ENCODE results near the gene SPTBN2. TPM values are rescaled to one million over a fixed set of nuclear protein-coding genes. Genes with fewer than 3 reads are reported as not detected.

The SPTBN2 gene
- total RNA-seq, 1 donor, result under 0.01 TPM

DNA sequence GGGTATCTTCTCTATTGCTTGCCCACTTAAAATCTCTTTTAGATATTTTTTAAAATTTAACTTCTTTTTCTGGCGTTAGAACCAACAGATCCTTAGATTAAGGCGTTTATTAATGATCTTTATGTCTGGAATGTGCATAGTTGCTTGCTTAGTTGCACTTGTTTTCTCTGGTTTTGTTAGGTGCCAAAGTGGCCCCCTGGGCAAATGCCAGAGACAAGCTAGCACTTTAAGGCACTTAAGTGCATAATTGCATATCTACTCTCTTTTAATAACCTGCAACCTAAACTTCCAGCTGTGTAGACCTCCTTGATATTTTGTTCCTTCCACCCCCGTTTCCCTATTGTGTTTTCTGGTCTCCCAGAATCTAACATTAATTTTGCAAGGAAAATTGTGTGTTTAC is 87.2 kb downstream of the SPTBN2 start:
- H3K4me3 ChIP-seq (ENCODE audit: low read depth, low read length), result peak overlapping the region; percentile 89
- TF ChIP-seq CTCF (IDR thresholded peaks at IDR 0.05; ENCODE audit: insufficient read depth, low read depth, low read length), result no peak
- DNase-seq (ENCODE audit: low read depth), result no peak

DNA sequence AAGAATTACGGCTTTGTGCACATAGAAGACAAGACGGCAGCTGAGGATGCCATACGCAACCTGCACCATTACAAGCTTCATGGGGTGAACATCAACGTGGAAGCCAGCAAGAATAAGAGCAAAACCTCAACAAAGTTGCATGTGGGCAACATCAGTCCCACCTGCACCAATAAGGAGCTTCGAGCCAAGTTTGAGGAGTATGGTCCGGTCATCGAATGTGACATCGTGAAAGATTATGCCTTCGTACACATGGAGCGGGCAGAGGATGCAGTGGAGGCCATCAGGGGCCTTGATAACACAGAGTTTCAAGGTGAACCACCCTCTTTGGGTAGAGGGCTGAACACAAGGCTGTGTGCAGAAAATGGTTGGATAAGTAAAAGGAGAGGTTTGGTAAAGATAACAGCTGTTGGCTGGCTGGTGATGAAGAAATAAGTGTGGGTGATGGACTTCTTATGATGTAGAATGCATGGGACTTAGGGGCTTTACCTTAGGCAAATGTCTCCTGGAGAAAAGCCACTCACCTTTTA is 89.1 kb downstream of the SPTBN2 start:
- DNase-seq (ENCODE audit: low read depth), result peak; percentile 17
- peak overlapping the region; percentile 89 for H3K4me3 ChIP-seq (ENCODE audit: low read depth, low read length)

- DNase-seq (ENCODE audit: low read depth), result peak; percentile 55
- H3K4me3 ChIP-seq (ENCODE audit: low read depth, low read length), result peak overlapping the region; percentile 89
- TF ChIP-seq CTCF (IDR thresholded peaks at IDR 0.05; ENCODE audit: insufficient read depth, low read depth, low read length), result peak; percentile 15
Measured at GRCh38 chr11:66639066-66639813, 89.8 kb downstream of the SPTBN2 start.

DNA sequence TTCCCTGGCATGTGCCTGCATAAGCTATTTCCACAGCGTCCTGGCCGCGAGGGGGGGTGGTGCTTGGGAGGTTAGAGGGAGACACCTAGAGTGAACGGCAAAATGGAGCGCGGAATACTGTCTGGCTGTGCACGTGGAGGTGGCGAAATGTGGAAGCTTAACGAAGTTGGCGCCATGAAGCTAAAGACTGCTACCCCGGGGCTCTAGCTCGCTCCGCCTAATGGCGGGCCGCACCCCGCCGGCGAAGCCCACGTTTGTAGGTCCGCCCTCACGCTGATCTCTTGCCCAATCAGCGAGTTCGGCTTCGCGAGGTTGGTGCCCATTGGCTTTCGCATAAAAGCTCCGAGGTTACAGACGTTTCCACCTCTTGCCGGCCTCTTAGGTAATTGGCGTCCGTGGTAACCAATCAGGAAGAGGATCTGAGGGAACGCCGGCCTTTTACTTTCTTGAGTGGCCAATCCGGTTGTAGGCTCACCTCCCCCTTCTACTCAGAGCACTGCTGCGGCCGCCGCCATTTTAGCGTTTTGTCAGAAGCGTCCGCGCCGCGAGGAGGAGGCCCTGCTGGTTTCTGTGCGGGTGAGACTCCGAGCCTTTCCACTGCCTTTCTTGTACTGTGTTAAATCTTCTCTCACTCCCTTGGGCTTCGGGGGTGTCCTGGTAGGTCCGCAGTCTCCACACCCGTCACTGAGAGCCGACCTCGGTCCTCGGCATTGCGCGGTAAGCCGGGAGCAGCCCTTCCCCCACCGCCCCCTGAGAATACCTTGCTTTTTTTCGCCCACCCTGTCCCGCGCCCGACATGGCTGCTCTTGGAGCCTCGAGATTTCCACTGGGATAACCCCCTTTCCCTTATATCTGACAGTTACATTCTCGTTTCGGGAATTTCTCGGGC is 90.6 kb downstream of the SPTBN2 start, which contains the start of gene RBM4:
Gene RBM4, plus strand, starts transcription at position 527 of the 889 bp plus-strand sequence. CDS start 1,009 bp downstream, outside the sequence.
- TF ChIP-seq CTCF (IDR thresholded peaks at IDR 0.05; ENCODE audit: insufficient read depth, low read depth, low read length), result no peak
- H3K4me3 ChIP-seq (ENCODE audit: low read depth, low read length), result peak within 1 kb of the TSS; percentile 89

DNA sequence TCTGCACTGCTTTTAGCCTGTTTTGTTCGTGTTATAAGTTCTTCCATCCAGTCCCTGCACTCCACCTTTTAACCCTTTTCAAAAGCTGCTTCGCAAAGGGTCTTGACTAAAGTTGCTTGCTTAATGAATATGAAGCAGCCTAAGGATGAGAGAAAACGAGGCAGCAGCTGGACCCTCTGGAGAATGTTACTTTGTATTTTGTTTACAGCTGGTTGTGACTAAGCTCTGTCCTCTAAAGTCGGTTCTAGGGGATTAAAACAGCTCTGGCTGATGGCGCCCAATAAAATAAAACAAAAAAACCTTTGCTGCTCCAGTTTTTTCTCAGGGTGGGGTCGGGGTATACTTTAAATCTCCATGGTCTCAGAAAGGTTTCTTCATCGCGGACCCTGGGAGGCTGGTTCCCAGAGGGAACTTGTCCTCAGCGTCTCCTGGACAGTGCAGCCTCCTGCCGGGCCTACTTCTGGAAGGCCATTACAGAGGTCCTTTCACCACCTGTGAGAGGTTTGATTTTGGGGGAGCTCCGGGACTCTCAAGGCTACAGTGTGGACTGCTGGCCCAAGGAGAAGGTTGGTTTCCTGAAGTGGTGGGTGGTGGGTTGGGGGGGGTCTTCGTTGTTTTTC is 91.3 kb downstream of the SPTBN2 start:
- TF ChIP-seq CTCF (IDR thresholded peaks at IDR 0.05; ENCODE audit: insufficient read depth, low read depth, low read length), result no peak
- H3K4me3 ChIP-seq (ENCODE audit: low read depth, low read length), result peak overlapping the region; percentile 89
- peak; percentile 65 for DNase-seq (ENCODE audit: low read depth)

More for the DNA sequence above, 90.6 kb downstream of the SPTBN2 start, which contains the start of gene RBM4:
- DNase-seq (ENCODE audit: low read depth), result peak; percentile 100

- no peak for TF ChIP-seq CTCF (IDR thresholded peaks at IDR 0.05; ENCODE audit: insufficient read depth, low read depth, low read length)
- H3K4me3 ChIP-seq (ENCODE audit: low read depth, low read length), result no peak overlapping the region
- DNase-seq (ENCODE audit: low read depth), result no peak
Measured at GRCh38 chr11:66636411-66636810, 92.6 kb downstream of the SPTBN2 start.

Small RNAs within 50 kb of the gene (small RNA-seq; reads per million reads assigned to genes)
- not detected for gene RN7SL12P

Other genes starting within 250 kb of the SPTBN2 start
- gene DPP3, start 248.8 kb downstream of the SPTBN2 start, total RNA-seq, result 67.6 and 70.4 TPM in 2 replicates
- gene BBS1, start 218.6 kb downstream of the SPTBN2 start, total RNA-seq, result 25.4 and 34.5 TPM in 2 replicates
- gene ZDHHC24, start 183.2 kb downstream of the SPTBN2 start, total RNA-seq, result 9.5 and 11.0 TPM in 2 replicates
- under 0.01 TPM in 1 of 2 replicates, not detected in the other for gene ACTN3, start 182.3 kb downstream of the SPTBN2 start, total RNA-seq
- gene CTSF, start 160.6 kb downstream of the SPTBN2 start, total RNA-seq, result 9.9 and 12.6 TPM in 2 replicates
- gene CCDC87, start 136.2 kb downstream of the SPTBN2 start, total RNA-seq, result 0.43 and 0.64 TPM in 2 replicates
- 34.5 and 35.4 TPM in 2 replicates for gene CCS, start 136.0 kb downstream of the SPTBN2 start, total RNA-seq
- 24.8 and 32.8 TPM in 2 replicates for gene RBM14, start 112.6 kb downstream of the SPTBN2 start, total RNA-seq
- gene RBM4, start 90.5 kb downstream of the SPTBN2 start, total RNA-seq, result 84.4 and 118 TPM in 2 replicates
- 15.8 and 27.2 TPM in 2 replicates for gene RBM4B, start 51.3 kb downstream of the SPTBN2 start, total RNA-seq
- 11.7 and 16.8 TPM in 2 replicates for gene RCE1, start 114.2 kb upstream of the SPTBN2 start, total RNA-seq
- gene LRFN4, start 127.8 kb upstream of the SPTBN2 start, total RNA-seq, result 9.9 and 14.5 TPM in 2 replicates
- 11.7 and 12.6 TPM in 2 replicates for gene PC, start 229.2 kb upstream of the SPTBN2 start, total RNA-seq
- not detected in 2 replicates for gene C11orf86, start 246.1 kb upstream of the SPTBN2 start, total RNA-seq